ENCODE data around the gene UTP14A. TPM values are rescaled to one million over a fixed set of nuclear protein-coding genes. Genes with fewer than 3 reads are reported as not detected.

The UTP14A gene
- total and polyA plus RNA-seq, 2 experiments from 2014 or later: 14.6 to 18.5 TPM

DNA sequence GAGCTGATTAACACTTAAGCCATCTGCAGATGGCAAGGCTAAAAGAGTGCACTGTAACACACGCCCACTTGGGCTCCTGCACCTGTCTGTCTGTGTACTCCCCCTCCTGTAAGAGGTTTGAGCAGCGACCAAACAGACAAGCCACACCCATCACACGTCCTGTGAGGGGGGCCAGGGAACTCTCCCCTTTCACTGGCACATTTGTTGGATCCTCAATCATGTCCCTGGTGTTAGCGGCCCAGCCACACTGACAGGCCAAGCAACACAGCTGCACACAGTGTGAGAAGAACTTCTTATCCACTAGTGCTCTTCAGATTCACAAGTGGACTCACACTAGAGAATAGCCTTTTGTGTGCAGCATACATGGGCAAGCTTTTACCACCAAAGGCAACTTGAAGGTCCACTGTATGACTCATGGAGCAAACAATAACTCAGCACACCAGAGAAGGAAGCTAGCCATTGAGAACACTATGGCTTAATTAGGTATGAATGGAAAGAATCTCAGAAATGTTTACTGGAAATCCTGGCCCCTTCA, 29.1 kb upstream of the UTP14A start:
- Histone ChIP-seq H2AFZ (no peak overlapping the region), H3K36me3 (ENCODE audit: insufficient read depth) (no peaks in the 10 kb centered on the region), H4K20me1 (replicated peaks; ENCODE audit: insufficient read depth) (no peaks in the 10 kb centered on the region), H3K4me3 (no peak overlapping the region), H3K79me2 (replicated peaks; ENCODE audit: insufficient read depth) (no peaks in the 10 kb centered on the region), H3K4me1 (ENCODE audit: insufficient read depth) (no peaks in the 10 kb centered on the region), H3K4me2 (no peak overlapping the region), H3F3A (replicated peaks; ENCODE audit: low read depth) (no peaks in the 10 kb centered on the region), H3K9me2 (ENCODE audit: insufficient read depth) (no peaks in the 10 kb centered on the region), H3K27me3 (ENCODE audit: insufficient read depth) (no peaks in the 10 kb centered on the region), H3K27ac (ENCODE audit: low read depth) (no peak overlapping the region)
- Mint-ChIP-seq H3K27ac (no peak overlapping the region), H3K4me3 (no peak overlapping the region), H3K9me3 (peaks cover 12% of the 10 kb centered on the region; the same call in 2 of the 3 replicates), H3K27me3 (ENCODE audit: insufficient read depth, low read depth, poor library complexity) (no peaks in the 10 kb centered on the region), H3K4me1 (peaks cover 3% of the 10 kb centered on the region; the same call in 1 of the 3 replicates), H3K36me3 (ENCODE audit: low read depth) (no peaks in the 10 kb centered on the region)
- no peak for DNase-seq (ENCODE audit: low spot score)
- TF ChIP-seq ZNF331 (CRISPR knock-in tag; IDR thresholded peaks at IDR 0.05; ENCODE audit: low read depth): no peak
- no peak for TF ChIP-seq STAT1 (IDR thresholded peaks at IDR 0.05; ENCODE audit: unreplicated experiment)
- TF ChIP-seq NANOG (IDR thresholded peaks at IDR 0.05; ENCODE audit: borderline replicate concordance): 0 out of 2 replicates have a peak, but pooled peaks have one; percentile 17
- no peak for ATAC-seq

DNA sequence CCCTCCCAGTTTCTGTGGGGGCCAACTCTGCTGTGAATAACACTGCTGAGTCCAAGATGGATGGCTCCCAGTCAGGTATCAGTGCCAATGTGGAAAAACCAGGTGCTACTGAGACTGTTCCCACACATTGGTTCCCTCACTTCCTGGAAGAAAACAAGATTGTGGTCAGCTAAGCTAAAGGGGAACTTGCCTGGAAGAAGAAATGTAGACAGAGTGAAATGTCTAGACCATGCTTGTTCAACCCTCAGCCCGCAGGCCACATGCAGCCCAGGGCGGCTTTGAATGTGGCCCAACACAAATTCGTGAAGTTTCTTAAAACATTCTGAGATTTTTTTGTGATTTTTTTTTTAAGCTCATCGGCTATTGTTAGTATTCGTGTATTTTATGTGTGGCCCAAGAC, 28.6 kb upstream of the UTP14A start:
- Histone ChIP-seq H2AFZ (no peak overlapping the region), H3K4me1 (ENCODE audit: insufficient read depth) (no peaks in the 10 kb centered on the region), H3K27ac (ENCODE audit: low read depth) (no peak overlapping the region), H4K20me1 (replicated peaks; ENCODE audit: insufficient read depth) (no peaks in the 10 kb centered on the region), H3K36me3 (ENCODE audit: insufficient read depth) (no peaks in the 10 kb centered on the region), H3K4me3 (no peak overlapping the region), H3K79me2 (replicated peaks; ENCODE audit: insufficient read depth) (no peaks in the 10 kb centered on the region), H3F3A (replicated peaks; ENCODE audit: low read depth) (no peaks in the 10 kb centered on the region), H3K4me2 (no peak overlapping the region), H3K27me3 (ENCODE audit: insufficient read depth) (no peaks in the 10 kb centered on the region), H3K9me2 (ENCODE audit: insufficient read depth) (no peaks in the 10 kb centered on the region)
- H3K4me3 Mint-ChIP-seq: no peak overlapping the region
- no peaks in the 10 kb centered on the region for H3K27me3 Mint-ChIP-seq (ENCODE audit: insufficient read depth, low read depth, poor library complexity)
- ATAC-seq: no peak
- H3K4me1 Mint-ChIP-seq: peaks cover 3% of the 10 kb centered on the region; the same call in 1 of the 3 replicates
- no peak overlapping the region for H3K27ac Mint-ChIP-seq
- no peaks in the 10 kb centered on the region for H3K36me3 Mint-ChIP-seq (ENCODE audit: low read depth)
- peaks cover 12% of the 10 kb centered on the region; the same call in 2 of the 3 replicates for H3K9me3 Mint-ChIP-seq
- no peak for DNase-seq (ENCODE audit: low spot score)
- no peak for TF ChIP-seq ZNF114 (CRISPR knock-in tag; IDR thresholded peaks at IDR 0.05)
- TF ChIP-seq EZH2phosphoT487 (IDR thresholded peaks at IDR 0.05; ENCODE audit: unreplicated experiment): no peak
- TF ChIP-seq, protein P1, sequence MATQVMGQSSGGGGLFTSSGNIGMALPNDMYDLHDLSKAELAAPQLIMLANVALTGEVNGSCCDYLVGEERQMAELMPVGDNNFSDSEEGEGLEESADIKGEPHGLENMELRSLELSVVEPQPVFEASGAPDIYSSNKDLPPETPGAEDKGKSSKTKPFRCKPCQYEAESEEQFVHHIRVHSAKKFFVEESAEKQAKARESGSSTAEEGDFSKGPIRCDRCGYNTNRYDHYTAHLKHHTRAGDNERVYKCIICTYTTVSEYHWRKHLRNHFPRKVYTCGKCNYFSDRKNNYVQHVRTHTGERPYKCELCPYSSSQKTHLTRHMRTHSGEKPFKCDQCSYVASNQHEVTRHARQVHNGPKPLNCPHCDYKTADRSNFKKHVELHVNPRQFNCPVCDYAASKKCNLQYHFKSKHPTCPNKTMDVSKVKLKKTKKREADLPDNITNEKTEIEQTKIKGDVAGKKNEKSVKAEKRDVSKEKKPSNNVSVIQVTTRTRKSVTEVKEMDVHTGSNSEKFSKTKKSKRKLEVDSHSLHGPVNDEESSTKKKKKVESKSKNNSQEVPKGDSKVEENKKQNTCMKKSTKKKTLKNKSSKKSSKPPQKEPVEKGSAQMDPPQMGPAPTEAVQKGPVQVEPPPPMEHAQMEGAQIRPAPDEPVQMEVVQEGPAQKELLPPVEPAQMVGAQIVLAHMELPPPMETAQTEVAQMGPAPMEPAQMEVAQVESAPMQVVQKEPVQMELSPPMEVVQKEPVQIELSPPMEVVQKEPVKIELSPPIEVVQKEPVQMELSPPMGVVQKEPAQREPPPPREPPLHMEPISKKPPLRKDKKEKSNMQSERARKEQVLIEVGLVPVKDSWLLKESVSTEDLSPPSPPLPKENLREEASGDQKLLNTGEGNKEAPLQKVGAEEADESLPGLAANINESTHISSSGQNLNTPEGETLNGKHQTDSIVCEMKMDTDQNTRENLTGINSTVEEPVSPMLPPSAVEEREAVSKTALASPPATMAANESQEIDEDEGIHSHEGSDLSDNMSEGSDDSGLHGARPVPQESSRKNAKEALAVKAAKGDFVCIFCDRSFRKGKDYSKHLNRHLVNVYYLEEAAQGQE (IDR thresholded peaks at IDR 0.05; ENCODE audit: unreplicated experiment): no peak
- TF ChIP-seq POLR2AphosphoS5 (IDR thresholded peaks at IDR 0.05; ENCODE audit: low read depth): no peak
- no peak for TF ChIP-seq EZH2 (IDR thresholded peaks at IDR 0.05; ENCODE audit: low read depth, unreplicated experiment)
- TF ChIP-seq STAT1 (IDR thresholded peaks at IDR 0.05; ENCODE audit: unreplicated experiment): no peak
- TF ChIP-seq CREB1 (CRISPR knock-in tag; IDR thresholded peaks at IDR 0.05; ENCODE audit: low read depth): no peak
- TF ChIP-seq NANOG (IDR thresholded peaks at IDR 0.05; ENCODE audit: borderline replicate concordance): no peak
- TF ChIP-seq, protein P2, sequence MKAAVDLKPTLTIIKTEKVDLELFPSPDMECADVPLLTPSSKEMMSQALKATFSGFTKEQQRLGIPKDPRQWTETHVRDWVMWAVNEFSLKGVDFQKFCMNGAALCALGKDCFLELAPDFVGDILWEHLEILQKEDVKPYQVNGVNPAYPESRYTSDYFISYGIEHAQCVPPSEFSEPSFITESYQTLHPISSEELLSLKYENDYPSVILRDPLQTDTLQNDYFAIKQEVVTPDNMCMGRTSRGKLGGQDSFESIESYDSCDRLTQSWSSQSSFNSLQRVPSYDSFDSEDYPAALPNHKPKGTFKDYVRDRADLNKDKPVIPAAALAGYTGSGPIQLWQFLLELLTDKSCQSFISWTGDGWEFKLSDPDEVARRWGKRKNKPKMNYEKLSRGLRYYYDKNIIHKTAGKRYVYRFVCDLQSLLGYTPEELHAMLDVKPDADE (IDR thresholded peaks at IDR 0.05): no peak
- TF ChIP-seq ZNF331 (CRISPR knock-in tag; IDR thresholded peaks at IDR 0.05; ENCODE audit: low read depth): no peak
- TF ChIP-seq, protein P3, sequence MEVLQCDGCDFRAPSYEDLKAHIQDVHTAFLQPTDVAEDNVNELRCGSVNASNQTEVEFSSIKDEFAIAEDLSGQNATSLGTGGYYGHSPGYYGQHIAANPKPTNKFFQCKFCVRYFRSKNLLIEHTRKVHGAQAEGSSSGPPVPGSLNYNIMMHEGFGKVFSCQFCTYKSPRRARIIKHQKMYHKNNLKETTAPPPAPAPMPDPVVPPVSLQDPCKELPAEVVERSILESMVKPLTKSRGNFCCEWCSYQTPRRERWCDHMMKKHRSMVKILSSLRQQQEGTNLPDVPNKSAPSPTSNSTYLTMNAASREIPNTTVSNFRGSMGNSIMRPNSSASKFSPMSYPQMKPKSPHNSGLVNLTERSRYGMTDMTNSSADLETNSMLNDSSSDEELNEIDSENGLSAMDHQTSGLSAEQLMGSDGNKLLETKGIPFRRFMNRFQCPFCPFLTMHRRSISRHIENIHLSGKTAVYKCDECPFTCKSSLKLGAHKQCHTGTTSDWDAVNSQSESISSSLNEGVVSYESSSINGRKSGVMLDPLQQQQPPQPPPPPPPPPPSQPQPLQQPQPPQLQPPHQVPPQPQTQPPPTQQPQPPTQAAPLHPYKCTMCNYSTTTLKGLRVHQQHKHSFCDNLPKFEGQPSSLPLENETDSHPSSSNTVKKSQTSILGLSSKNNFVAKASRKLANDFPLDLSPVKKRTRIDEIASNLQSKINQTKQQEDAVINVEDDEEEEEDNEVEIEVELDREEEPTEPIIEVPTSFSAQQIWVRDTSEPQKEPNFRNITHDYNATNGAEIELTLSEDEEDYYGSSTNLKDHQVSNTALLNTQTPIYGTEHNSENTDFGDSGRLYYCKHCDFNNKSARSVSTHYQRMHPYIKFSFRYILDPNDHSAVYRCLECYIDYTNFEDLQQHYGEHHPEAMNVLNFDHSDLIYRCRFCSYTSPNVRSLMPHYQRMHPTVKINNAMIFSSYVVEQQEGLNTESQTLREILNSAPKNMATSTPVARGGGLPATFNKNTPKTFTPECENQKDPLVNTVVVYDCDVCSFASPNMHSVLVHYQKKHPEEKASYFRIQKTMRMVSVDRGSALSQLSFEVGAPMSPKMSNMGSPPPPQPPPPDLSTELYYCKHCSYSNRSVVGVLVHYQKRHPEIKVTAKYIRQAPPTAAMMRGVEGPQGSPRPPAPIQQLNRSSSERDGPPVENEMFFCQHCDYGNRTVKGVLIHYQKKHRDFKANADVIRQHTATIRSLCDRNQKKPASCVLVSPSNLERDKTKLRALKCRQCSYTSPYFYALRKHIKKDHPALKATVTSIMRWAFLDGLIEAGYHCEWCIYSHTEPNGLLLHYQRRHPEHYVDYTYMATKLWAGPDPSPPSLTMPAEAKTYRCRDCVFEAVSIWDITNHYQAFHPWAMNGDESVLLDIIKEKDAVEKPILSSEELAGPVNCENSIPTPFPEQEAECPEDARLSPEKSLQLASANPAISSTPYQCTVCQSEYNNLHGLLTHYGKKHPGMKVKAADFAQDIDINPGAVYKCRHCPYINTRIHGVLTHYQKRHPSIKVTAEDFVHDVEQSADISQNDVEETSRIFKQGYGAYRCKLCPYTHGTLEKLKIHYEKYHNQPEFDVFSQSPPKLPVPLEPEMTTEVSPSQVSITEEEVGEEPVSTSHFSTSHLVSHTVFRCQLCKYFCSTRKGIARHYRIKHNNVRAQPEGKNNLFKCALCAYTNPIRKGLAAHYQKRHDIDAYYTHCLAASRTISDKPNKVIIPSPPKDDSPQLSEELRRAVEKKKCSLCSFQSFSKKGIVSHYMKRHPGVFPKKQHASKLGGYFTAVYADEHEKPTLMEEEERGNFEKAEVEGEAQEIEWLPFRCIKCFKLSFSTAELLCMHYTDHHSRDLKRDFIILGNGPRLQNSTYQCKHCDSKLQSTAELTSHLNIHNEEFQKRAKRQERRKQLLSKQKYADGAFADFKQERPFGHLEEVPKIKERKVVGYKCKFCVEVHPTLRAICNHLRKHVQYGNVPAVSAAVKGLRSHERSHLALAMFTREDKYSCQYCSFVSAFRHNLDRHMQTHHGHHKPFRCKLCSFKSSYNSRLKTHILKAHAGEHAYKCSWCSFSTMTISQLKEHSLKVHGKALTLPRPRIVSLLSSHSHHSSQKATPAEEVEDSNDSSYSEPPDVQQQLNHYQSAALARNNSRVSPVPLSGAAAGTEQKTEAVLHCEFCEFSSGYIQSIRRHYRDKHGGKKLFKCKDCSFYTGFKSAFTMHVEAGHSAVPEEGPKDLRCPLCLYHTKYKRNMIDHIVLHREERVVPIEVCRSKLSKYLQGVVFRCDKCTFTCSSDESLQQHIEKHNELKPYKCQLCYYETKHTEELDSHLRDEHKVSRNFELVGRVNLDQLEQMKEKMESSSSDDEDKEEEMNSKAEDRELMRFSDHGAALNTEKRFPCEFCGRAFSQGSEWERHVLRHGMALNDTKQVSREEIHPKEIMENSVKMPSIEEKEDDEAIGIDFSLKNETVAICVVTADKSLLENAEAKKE (CRISPR knock-in tag; IDR thresholded peaks at IDR 0.05): no peak
